Neural progenitor cell (in vitro differentiated cells): ENCODE results near the gene DDX18.

Source experiments
- CTCF ChIP-seq: fragments of 200-600 bp; sonication (generic); IDR thresholded peaks from 2 replicates; pipeline ENCODE4 v1.5.1; 2017; ENCODE audit warnings: antibody characterized with exemption, mild to moderate bottlenecking
- EZH2 ChIP-seq: fragments of 200-600 bp; sonication (generic); IDR thresholded peaks from 2 replicates; pipeline ENCODE4 v1.6.1; 2017; ENCODE audit warnings: antibody characterized with exemption, mild to moderate bottlenecking, moderate library complexity

DNA sequence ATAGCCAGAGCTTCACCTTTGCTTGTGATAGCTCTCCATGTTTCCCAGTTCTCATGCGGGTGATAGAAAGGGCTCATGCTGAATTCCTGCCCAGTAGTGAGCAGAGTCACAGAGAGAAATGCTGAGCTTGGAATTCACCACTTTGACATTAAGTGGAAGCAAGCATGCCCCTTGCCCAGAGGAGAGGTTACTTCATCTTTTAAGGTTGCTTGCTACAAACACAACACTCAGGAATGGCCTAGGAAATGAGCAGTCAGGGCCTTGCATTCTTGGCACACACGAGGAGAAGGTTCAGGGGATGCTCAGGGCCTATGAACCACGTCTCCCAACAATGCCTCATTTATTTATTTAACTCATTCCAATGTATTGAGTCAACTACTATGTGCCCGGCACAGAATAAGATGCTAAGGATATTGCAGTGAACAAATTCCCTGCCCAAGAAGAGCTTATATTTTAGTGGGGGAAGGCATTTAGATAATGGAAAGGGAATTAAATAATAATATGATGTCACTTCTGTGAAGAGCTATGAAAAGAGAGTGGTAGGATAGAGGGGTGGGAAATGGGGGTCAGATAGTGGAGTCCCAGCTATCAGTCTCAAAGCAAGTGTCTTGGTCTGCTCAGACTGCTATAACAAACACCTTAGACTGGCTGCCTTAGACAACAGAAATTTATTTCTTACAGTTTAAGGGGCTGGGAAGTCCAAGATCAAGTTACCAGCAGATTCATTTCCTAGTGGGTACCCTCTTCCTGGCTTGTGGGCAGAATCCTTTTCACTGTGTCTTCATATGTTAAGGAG is 42.1 kb downstream of the DDX18 start:
- no peak for TF ChIP-seq CTCF
- no peak for TF ChIP-seq EZH2
